SK-N-SH (cell line): Measurements from ENCODE around the gene RHOJ. TPM values are rescaled to one million over a fixed set of nuclear protein-coding genes. Genes with fewer than 3 reads are reported as not detected.

Experiments used
- CTCF ChIA-PET: fragments of 300-600, 350-600 bp; formaldehyde crosslinking; extraction: SDS; loops from one replicate; lab custom pipeline; 2021; lab: Yijun Ruan, JAX
- POLR2A ChIA-PET: fragments of 350-600 bp; sonication (Branson Sonifier 250); formaldehyde crosslinking; extraction: SDS; loops from one replicate; lab custom pipeline; 2020; ENCODE audit warnings: antibody characterized with exemption, inconsistent platforms; lab: Yijun Ruan, JAX
- DNase-seq: peaks from one replicate; pipeline ENCODE4 v3.0.0; 2012
- H2AFZ ChIP-seq: fragments of 200-600 bp; sonication (generic); 2 replicates; pipeline ENCODE4 v1.8.1; 2016; ENCODE audit warnings: antibody characterized with exemption, mild to moderate bottlenecking, low read depth
- H3F3A ChIP-seq: fragments of 200-600 bp; sonication (generic); replicated peaks from 2 replicates; pipeline ENCODE3; 2016; ENCODE audit warnings: antibody characterized with exemption, mild to moderate bottlenecking; ENCODE audit not compliant: insufficient read depth
- H3K27ac ChIP-seq, 2 experiments: fragments of 200-500 bp in 1 of 2; fragments of 200-600 bp in 1 of 2; sonication (Bioruptor generic) in 1 of 2; sonication (generic), shearing (Covaris generic) in 1 of 2; 2 replicates each; pipeline versions ENCODE4 v1.5.1 to v1.6.1; 2014 to 2016; ENCODE audit warnings: low read depth in 2 of 2, inconsistent platforms in 1 of 2, low read length in 1 of 2, mild to moderate bottlenecking in 1 of 2, mixed read lengths in 1 of 2
- H3K27me3 ChIP-seq: fragments of 200-600 bp; sonication (generic), shearing (Covaris generic); 2 replicates; pipeline ENCODE4 v1.6.1; 2016; ENCODE audit warnings: mixed run types; ENCODE audit not compliant: insufficient read depth
- H3K36me3 ChIP-seq, 2 experiments: fragments of 200-500 bp in 1 of 2; fragments of 200-600 bp in 1 of 2; sonication (Bioruptor generic) in 1 of 2; sonication (generic) in 1 of 2; replicated peaks in 1 of 2; 2 replicates each; pipeline versions ENCODE3 to v1.5.1; 2014 to 2016; ENCODE audit warnings: low read length in 1 of 2, mild to moderate bottlenecking in 1 of 2; ENCODE audit not compliant: insufficient read depth in 2 of 2, control insufficient read depth in 1 of 2
- H3K4me1 ChIP-seq, 2 experiments: fragments of 200-500 bp in 1 of 2; fragments of 200-600 bp in 1 of 2; sonication (Bioruptor generic) in 1 of 2; sonication (generic), shearing (Covaris generic) in 1 of 2; 2 replicates each; pipeline versions ENCODE4 v1.5.1 to v1.6.1; 2014 to 2016; ENCODE audit warnings: low read depth in 1 of 2, low read length in 1 of 2, mixed run types in 1 of 2; ENCODE audit not compliant: insufficient read depth in 2 of 2, control insufficient read depth in 1 of 2
- H3K4me2 ChIP-seq: fragments of 200-600 bp; sonication (generic), shearing (Covaris generic); 2 replicates; pipeline ENCODE4 v1.6.1; 2017; ENCODE audit warnings: mixed run types
- H3K4me3 ChIP-seq, 2 experiments: fragments of 200-500 bp in 1 of 2; fragments of 200-600 bp in 1 of 2; sonication (Bioruptor generic) in 1 of 2; sonication (generic), shearing (Covaris generic) in 1 of 2; 2 replicates each; pipeline versions ENCODE4 v1.5.1 to v1.8.1; 2014 to 2016; ENCODE audit warnings: low read depth in 2 of 2, inconsistent platforms in 1 of 2, low read length in 1 of 2, mild to moderate bottlenecking in 1 of 2, mixed read lengths in 1 of 2, moderate library complexity in 1 of 2
- H3K79me2 ChIP-seq: fragments of 200-600 bp; sonication (generic); 2 replicates; pipeline ENCODE4 v1.8.1; 2017; ENCODE audit warnings: mild to moderate bottlenecking; ENCODE audit not compliant: insufficient read depth
- H3K9ac ChIP-seq: fragments of 200-600 bp; sonication (generic); 2 replicates; pipeline ENCODE4 v1.6.1; 2017; ENCODE audit warnings: mixed run types
- H3K9me2 ChIP-seq: fragments of 200-600 bp; sonication (generic); 2 replicates; pipeline ENCODE4 v1.6.1; 2017; ENCODE audit warnings: mixed run types
- H3K9me3 ChIP-seq: fragments of 200-600 bp; sonication (generic); 2 replicates; pipeline ENCODE4 v1.6.1; 2017; ENCODE audit warnings: mixed run types, mild to moderate bottlenecking, moderate library complexity
- H4K20me1 ChIP-seq: fragments of 200-600 bp; sonication (generic); 2 replicates; pipeline ENCODE4 v1.6.1; 2017; ENCODE audit warnings: mild to moderate bottlenecking, mixed run types; ENCODE audit not compliant: insufficient read depth
- CHD2 ChIP-seq: fragments of 150-350 bp; IDR thresholded peaks from 2 replicates; pipeline ENCODE4 v1.6.1; 2018; ENCODE audit warnings: low read length; ENCODE audit not compliant: partially characterized antibody
- EP300 ChIP-seq, 2 experiments: IDR thresholded peaks; 2 replicates each; pipeline versions ENCODE4 v1.4.0 to v1.6.1; 2012; ENCODE audit warnings: borderline replicate concordance in 1 of 2, low read depth in 1 of 2, low read length in 1 of 2
- EZH2phosphoT487 ChIP-seq: fragments of 200-600 bp; sonication (generic); IDR thresholded peaks from 2 replicates; pipeline ENCODE4 v1.6.1; 2017; ENCODE audit warnings: low read depth, mixed run types, mild to moderate bottlenecking, antibody characterized with exemption, moderate library complexity, borderline replicate concordance
- GATA2 ChIP-seq: sonication (generic); formaldehyde crosslinking; IDR thresholded peaks from 2 replicates; pipeline ENCODE4 v1.5.0; 2020; ENCODE audit warnings: mild to moderate bottlenecking, missing genetic modification reagents
- JUND ChIP-seq: IDR thresholded peaks from 2 replicates; pipeline ENCODE4 v1.4.0; 2012
- MEF2A ChIP-seq: IDR thresholded peaks from 2 replicates; pipeline ENCODE4 v1.4.0; 2012; ENCODE audit warnings: low read depth, borderline replicate concordance
- RCOR1 ChIP-seq: fragments of 150-350 bp; IDR thresholded peaks from 2 replicates; pipeline ENCODE4 v1.6.1; 2017; ENCODE audit warnings: antibody characterized with exemption, low read length
- REST ChIP-seq: IDR thresholded peaks from 2 replicates; pipeline ENCODE4 v1.6.1; 2012; ENCODE audit warnings: mild to moderate bottlenecking, low read depth, low read length, moderate library complexity
- RFX5 ChIP-seq: IDR thresholded peaks from 2 replicates; pipeline ENCODE4 v1.6.1; 2012; ENCODE audit warnings: mild to moderate bottlenecking, improper control_type of control experiment, low read length
- TEAD4 ChIP-seq: IDR thresholded peaks from 2 replicates; pipeline ENCODE4 v1.4.0; 2012; ENCODE audit warnings: mild to moderate bottlenecking, borderline replicate concordance; ENCODE audit not compliant: insufficient read depth
- USF1 ChIP-seq: IDR thresholded peaks from 2 replicates; pipeline ENCODE4 v1.4.0; 2012; ENCODE audit warnings: low read depth, borderline replicate concordance
- WGBS: methylation state at CpG from one replicate; pipeline ENCODE4 v1.1.6; 2017; ENCODE audit warnings: low lambda C conversion rate; 5-methylcytosine and 5-hydroxymethylcytosine counted together
- polyA plus RNA-seq, 3 experiments: library from polyadenylated mRNA; depleted of rRNA; stranded (reverse); fragments of >200 nt; gene quantifications; 2 replicates each; pipeline ENCODE4 v1.2.3, GENCODE V29; 2012
- TF ChIP-seq, protein P1 (sequence below): IDR thresholded peaks from 2 replicates; pipeline ENCODE4 v1.4.0; 2012; ENCODE audit warnings: low read depth

Gene RHOJ
- polyA plus RNA-seq, 1 of the 3 experiments (the other 2 are of a cell fraction), result 12.1 TPM

- Histone ChIP-seq H3K79me2 (no peaks in the 10 kb centered on the region; the same call in 1 of the 2 replicates), H3K9me2 (no peaks in the 10 kb centered on the region), H3K36me3 (no peaks in the 10 kb centered on the region), H2AFZ (no peak overlapping the region), H3K27ac (no peak overlapping the region), H3K9ac (no peak overlapping the region), H3F3A (no peaks in the 10 kb centered on the region), H3K27me3 (no peaks in the 10 kb centered on the region), H4K20me1 (no peaks in the 10 kb centered on the region), H3K4me1 (peaks cover 0 to 6% of the 10 kb centered on the region in 2 experiments; a peak in 1 of 4 replicates), H3K4me3 (no peak overlapping the region), H3K9me3 (no peaks in the 10 kb centered on the region), H3K4me2 (no peak overlapping the region)
- TF ChIP-seq GATA2 (CRISPR knock-in tag) (no peak), JUND (no peak), CHD2 (no peak), USF1 (no peak), RFX5 (no peak), EZH2phosphoT487 (no peak), EP300 (IDR thresholded peaks at IDR 0.05; ENCODE audit: borderline replicate concordance in 1 of 2, low read depth in 1 of 2, low read length in 1 of 2) (no peak), RCOR1 (no peak), REST (no peak), TEAD4 (no peak), MEF2A (no peak)
- TF ChIP-seq, protein P1, sequence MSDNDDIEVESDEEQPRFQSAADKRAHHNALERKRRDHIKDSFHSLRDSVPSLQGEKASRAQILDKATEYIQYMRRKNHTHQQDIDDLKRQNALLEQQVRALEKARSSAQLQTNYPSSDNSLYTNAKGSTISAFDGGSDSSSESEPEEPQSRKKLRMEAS, result no peak
- CTCF ChIA-PET, result no interaction called here
- WGBS, result 24% methylated on average over 2 of the region's 2 CpGs
- no peak for DNase-seq
- POLR2A ChIA-PET, result no interaction called here
Observed at GRCh38 chr14:63228217-63228616, 24.0 kb downstream of the RHOJ start.
